GM23338 (cell line): ENCODE data around the gene WASF2.

Experiments
- CREB1 ChIP-seq: fragments of 250-450 bp; sonication (Bioruptor Pico); IDR thresholded peaks from 2 replicates; pipeline ENCODE4 v1.5.0; 2020; ENCODE audit warnings: low read depth, mild to moderate bottlenecking, moderate library complexity
- EZH2 ChIP-seq: fragments of 200-600 bp; sonication (generic); IDR thresholded peaks from one replicate; pipeline ENCODE4 v1.8.0; 2017; ENCODE audit warnings: antibody characterized with exemption, mild to moderate bottlenecking, low read depth; ENCODE audit not compliant: unreplicated experiment
- JUNB ChIP-seq: IDR thresholded peaks from one replicate; pipeline ENCODE4 v1.6.1; 2016; ENCODE audit warnings: antibody characterized with exemption; ENCODE audit not compliant: unreplicated experiment
- REST ChIP-seq: IDR thresholded peaks from one replicate; pipeline ENCODE4 v1.6.1; 2018; ENCODE audit warnings: antibody characterized with exemption; ENCODE audit not compliant: unreplicated experiment
- TF ChIP-seq, protein P1 (sequence below), 2 experiments: fragments of 200-600 bp in 1 of 2; sonication (generic) in 1 of 2; conservative IDR thresholded peaks; 2 replicates each; pipeline versions ENCODE4 v1.5.1 to v1.6.1; 2016 to 2017; ENCODE audit warnings: antibody characterized with exemption in 2 of 2, low read depth in 2 of 2, mild to moderate bottlenecking in 2 of 2, moderate library complexity in 1 of 2

- TF ChIP-seq, protein P1, sequence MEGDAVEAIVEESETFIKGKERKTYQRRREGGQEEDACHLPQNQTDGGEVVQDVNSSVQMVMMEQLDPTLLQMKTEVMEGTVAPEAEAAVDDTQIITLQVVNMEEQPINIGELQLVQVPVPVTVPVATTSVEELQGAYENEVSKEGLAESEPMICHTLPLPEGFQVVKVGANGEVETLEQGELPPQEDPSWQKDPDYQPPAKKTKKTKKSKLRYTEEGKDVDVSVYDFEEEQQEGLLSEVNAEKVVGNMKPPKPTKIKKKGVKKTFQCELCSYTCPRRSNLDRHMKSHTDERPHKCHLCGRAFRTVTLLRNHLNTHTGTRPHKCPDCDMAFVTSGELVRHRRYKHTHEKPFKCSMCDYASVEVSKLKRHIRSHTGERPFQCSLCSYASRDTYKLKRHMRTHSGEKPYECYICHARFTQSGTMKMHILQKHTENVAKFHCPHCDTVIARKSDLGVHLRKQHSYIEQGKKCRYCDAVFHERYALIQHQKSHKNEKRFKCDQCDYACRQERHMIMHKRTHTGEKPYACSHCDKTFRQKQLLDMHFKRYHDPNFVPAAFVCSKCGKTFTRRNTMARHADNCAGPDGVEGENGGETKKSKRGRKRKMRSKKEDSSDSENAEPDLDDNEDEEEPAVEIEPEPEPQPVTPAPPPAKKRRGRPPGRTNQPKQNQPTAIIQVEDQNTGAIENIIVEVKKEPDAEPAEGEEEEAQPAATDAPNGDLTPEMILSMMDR (conservative IDR thresholded peaks at IDR 0.05; ENCODE audit: low read depth in 2 of 2): no peak
- TF ChIP-seq EZH2: no peak
- TF ChIP-seq REST: no peak
- no peak for TF ChIP-seq CREB1 (CRISPR knock-in tag)
- TF ChIP-seq JUNB: no peak
Observed at GRCh38 chr1:27413004-27413403, 77.0 kb downstream of the WASF2 start.
